IPS DF 6.9 (cell line): ENCODE data around the gene OSBPL1A.
"Not testable (repeated sequence)": the region's sequence is repeated elsewhere in the genome, so short reads cannot be mapped to it uniquely, and the experiment has no call there.

ENCODE experiments used
- DNase-seq: peaks from one replicate; pipeline ENCODE4 v3.0.0-alpha.2; 2013; ENCODE audit warnings: low read depth, low spot score
- H3K27ac ChIP-seq: one replicate; pipeline ENCODE4 v1.5.1; 2013; ENCODE audit warnings: low read length, control low read depth
- H3K27me3 ChIP-seq: 2 replicates; pipeline ENCODE4 v1.6.1; 2013; ENCODE audit warnings: mild to moderate bottlenecking, low read length; ENCODE audit not compliant: control insufficient read depth, insufficient read depth
- H3K36me3 ChIP-seq: 2 replicates; pipeline ENCODE4 v1.6.1; 2013; ENCODE audit warnings: low read length; ENCODE audit not compliant: control insufficient read depth, insufficient read depth
- H3K4me1 ChIP-seq: 2 replicates; pipeline ENCODE4 v1.6.1; 2013; ENCODE audit warnings: low read length; ENCODE audit not compliant: control insufficient read depth, insufficient read depth
- H3K4me3 ChIP-seq: 2 replicates; pipeline ENCODE4 v1.5.1; 2013; ENCODE audit warnings: mild to moderate bottlenecking, low read length
- H3K9me3 ChIP-seq: 2 replicates; pipeline ENCODE4 v1.6.1; 2013; ENCODE audit warnings: low read length, inconsistent platforms; ENCODE audit not compliant: control insufficient read depth, insufficient read depth
- WGBS: extraction: QIAGEN DNeasy Blood & Tissue Kit; methylation state at CpG from one replicate; pipeline ENCODE4 v1.1.7; 2013; ENCODE audit warnings: mixed read lengths, missing lambda C conversion rate; ENCODE audit not compliant: insufficient read length, insufficient coverage; 5-methylcytosine and 5-hydroxymethylcytosine counted together

The OSBPL1A gene

DNA sequence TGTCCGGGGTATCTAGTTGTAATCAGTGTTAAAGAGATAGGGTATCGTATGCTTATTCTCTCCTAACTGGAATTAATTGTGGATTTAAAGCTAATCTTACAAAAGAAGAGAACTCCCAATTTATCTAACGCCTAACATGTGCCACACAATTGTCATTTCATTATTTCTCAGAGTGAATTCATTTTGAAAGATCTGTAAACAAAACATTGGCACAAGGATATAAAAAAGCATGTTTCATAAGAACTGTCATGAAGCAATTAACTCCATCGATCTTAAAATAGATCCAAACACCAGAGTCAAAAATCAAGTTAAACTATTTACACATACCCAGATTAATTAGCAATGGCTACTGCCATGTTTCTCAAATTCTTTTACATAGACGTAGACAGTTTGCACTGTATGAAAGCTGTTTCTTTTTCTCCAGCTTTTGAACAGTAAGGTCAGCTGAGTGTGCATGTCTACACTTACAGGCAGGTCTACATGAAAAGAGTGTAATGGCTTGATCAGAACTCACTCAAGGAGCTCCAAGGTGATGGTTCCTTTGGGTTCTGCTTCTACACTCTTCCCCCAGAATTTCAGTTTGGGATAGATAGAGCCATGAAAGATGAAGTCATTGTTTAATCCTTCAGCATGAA lies 220.0 kb downstream of the OSBPL1A start:
- WGBS = no CpG with 5 or more reads among the region's 5 CpGs
- peaks cover 1% of the 10 kb centered on the region; the same call in 1 of the 2 replicates for H3K4me1 ChIP-seq
- no peaks in the 10 kb centered on the region for H3K9me3 ChIP-seq
- H3K36me3 ChIP-seq = no peaks in the 10 kb centered on the region
- no peak for DNase-seq
- H3K27ac ChIP-seq = no peak overlapping the region
- no peak overlapping the region for H3K4me3 ChIP-seq
- no peaks in the 10 kb centered on the region for H3K27me3 ChIP-seq

DNA sequence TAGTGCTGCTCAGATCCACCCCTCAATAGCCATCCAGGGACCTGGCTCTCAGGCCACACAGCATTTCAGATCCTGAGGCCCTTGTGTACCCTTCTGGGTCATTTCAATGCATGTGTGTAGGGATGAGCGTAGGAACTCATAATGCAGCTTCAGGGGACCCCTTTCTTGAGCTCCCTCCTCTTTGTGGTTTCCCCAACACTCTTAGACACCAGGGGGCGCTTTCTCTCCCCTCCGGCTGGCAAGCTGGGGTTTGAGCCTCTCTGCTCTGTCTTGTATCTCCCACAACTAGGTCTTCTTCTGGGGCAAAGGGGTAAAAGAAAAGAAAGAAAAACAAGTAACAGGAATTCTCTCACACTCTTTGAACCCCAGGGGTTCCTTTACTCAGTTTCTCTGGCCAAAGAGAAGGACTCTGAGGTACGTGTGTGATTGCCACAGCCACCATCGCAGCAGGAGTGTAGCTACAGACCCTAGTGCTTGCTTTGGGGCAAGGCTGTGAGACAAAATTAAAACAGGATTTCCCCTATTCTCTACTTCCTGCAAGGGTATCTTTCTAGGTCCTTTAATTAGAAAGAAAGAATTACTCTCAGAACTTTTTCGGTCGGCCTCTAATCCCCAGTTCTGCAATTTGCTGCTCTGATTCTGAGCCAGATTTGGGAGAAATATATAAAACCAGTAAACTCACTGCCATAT lies 220.8 kb downstream of the OSBPL1A start:
- H3K4me3 ChIP-seq = no peak overlapping the region
- peak; percentile 63 for DNase-seq
- H3K27me3 ChIP-seq = no peaks in the 10 kb centered on the region
- WGBS = no CpG with 5 or more reads among the region's 7 CpGs
- H3K9me3 ChIP-seq = no peaks in the 10 kb centered on the region
- peaks cover 1% of the 10 kb centered on the region; the same call in 1 of the 2 replicates for H3K4me1 ChIP-seq
- no peaks in the 10 kb centered on the region for H3K36me3 ChIP-seq
- no peak overlapping the region for H3K27ac ChIP-seq

GRCh38 chr18:24173997-24174396 lies 223.6 kb downstream of the OSBPL1A start:
- no peaks in the 10 kb centered on the region for H3K36me3 ChIP-seq
- H3K4me3 ChIP-seq = no peak overlapping the region
- H3K9me3 ChIP-seq = no peaks in the 10 kb centered on the region
- no peak for DNase-seq
- H3K27ac ChIP-seq = no peak overlapping the region
- no CpG with 5 or more reads among the region's 3 CpGs for WGBS
- no peaks in the 10 kb centered on the region for H3K4me1 ChIP-seq
- no peaks in the 10 kb centered on the region for H3K27me3 ChIP-seq

- H3K27ac ChIP-seq = no peak overlapping the region
- H3K4me1 ChIP-seq = no peaks in the 10 kb centered on the region
- no peaks in the 10 kb centered on the region for H3K27me3 ChIP-seq
- H3K36me3 ChIP-seq = no peaks in the 10 kb centered on the region
- no peak overlapping the region for H3K4me3 ChIP-seq
- no peaks in the 10 kb centered on the region for H3K9me3 ChIP-seq
- no CpG with 5 or more reads among the region's 8 CpGs for WGBS
- DNase-seq = no peak
Observed at GRCh38 chr18:24170360-24170759, 227.3 kb downstream of the OSBPL1A start.

- H3K27me3 ChIP-seq = no peaks in the 10 kb centered on the region
- H3K36me3 ChIP-seq = no peaks in the 10 kb centered on the region
- H3K9me3 ChIP-seq = no peaks in the 10 kb centered on the region
- no peaks in the 10 kb centered on the region for H3K4me1 ChIP-seq
- no CpG with 5 or more reads among the region's 7 CpGs for WGBS
- H3K4me3 ChIP-seq = no peak overlapping the region
- DNase-seq = no peak
- H3K27ac ChIP-seq = no peak overlapping the region
Observed at GRCh38 chr18:24168496-24168895, 229.1 kb downstream of the OSBPL1A start.

GRCh38 chr18:24161304-24161703 lies 236.3 kb downstream of the OSBPL1A start:
- Histone ChIP-seq H3K9me3 (no peaks in the 10 kb centered on the region), H3K27ac (no peak overlapping the region), H3K36me3 (peaks cover 8% of the 10 kb centered on the region; the same call in 1 of the 2 replicates), H3K27me3 (no peaks in the 10 kb centered on the region), H3K4me1 (no peaks in the 10 kb centered on the region), H3K4me3 (no peak overlapping the region)
- no CpG with 5 or more reads among the region's 2 CpGs for WGBS
- no peak for DNase-seq

DNA sequence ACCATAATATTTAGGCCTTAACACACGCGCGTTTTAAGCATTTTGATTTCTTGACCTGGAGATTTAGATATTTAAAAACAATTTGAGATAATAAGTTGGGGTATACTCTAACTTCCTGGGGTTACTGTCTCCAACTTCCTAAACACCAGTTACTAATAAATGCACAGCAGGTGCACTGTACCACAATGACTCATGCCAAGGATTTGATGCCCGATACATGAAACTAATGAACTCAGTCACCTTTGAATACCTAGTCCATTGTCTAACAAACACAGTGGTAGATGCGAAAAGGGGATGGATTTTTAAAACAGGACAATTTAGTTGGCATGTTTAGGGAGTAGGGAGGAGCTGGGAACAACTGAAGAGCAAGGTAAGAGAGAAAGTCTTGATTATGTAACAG lies 237.5 kb downstream of the OSBPL1A start:
- Histone ChIP-seq H3K4me1 (no peaks in the 10 kb centered on the region), H3K27me3 (no peaks in the 10 kb centered on the region), H3K4me3 (no peak overlapping the region), H3K27ac (no peak overlapping the region), H3K9me3 (no peaks in the 10 kb centered on the region), H3K36me3 (peaks cover 13% of the 10 kb centered on the region)
- DNase-seq = no peak
- no CpG with 5 or more reads among the region's 5 CpGs for WGBS

DNA sequence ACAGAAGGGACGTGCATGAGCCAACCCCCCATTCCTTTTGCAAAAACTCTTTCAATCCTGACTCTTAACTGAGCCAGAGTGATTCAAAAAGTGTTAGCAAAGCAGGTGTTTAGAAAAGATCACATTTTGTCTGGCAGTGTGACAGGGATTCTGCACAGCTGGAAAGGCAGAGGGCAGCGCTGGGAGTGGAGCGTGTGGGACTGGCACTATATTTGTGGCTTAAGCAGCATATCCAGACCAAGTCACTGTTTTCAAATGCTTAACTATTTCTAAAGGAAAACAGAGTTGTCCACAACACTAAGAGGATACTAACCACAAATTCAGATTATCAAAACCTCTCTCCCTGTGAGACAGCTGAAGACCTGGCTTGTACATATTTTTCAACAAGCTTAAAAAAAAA lies 239.8 kb downstream of the OSBPL1A start:
- H3K4me1 ChIP-seq = no peaks in the 10 kb centered on the region
- DNase-seq = no peak
- no peak overlapping the region for H3K4me3 ChIP-seq
- no CpG with 5 or more reads among the region's 3 CpGs for WGBS
- H3K27me3 ChIP-seq = no peaks in the 10 kb centered on the region
- no peaks in the 10 kb centered on the region for H3K9me3 ChIP-seq
- H3K27ac ChIP-seq = no peak overlapping the region
- H3K36me3 ChIP-seq = peaks cover 13% of the 10 kb centered on the region

DNA sequence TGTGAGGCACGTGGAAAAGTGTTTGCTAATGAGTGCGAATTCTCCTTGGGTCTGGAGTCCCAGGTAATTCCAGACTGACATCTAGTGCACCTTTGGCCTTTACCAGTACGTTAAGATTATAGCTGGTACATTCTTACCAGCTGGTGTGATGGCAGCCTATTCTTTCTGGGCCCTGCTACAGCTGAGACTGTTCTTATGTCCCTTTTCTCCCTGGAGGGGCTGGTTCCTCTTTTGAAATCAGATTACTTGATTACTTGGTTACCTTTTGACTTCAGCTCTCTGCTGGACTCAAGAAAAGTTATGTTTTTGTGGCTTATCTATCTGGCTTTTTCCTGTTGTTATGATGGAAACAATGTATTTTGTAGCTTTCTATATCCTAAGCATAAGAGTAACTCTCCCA lies 244.2 kb downstream of the OSBPL1A start:
- Histone ChIP-seq H3K27ac (no peak overlapping the region), H3K9me3 (no peaks in the 10 kb centered on the region), H3K4me1 (no peaks in the 10 kb centered on the region), H3K4me3 (no peak overlapping the region), H3K36me3 (peaks cover 8% of the 10 kb centered on the region), H3K27me3 (no peaks in the 10 kb centered on the region)
- no CpG with 5 or more reads among the region's 3 CpGs for WGBS
- DNase-seq = no peak

DNA sequence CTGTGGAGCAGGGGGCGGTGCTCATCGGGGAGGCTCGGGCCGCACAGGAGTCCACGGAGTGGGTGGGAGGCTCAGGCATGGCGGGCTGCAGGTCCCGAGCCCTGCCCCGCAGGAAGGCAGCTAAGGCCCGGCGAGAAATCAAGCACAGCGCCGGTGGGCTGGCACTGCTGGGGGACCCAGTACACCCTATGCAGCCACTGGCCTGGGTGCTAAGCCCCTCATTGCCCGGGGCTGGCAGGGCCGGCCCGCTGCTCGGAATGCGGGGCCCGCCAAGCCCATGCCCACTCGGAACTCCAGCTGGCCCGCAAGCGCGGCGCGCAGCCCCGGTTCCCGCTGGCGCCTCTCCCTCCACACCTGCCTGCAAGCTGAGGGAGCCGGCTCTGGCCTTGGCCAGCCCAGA lies 248.0 kb downstream of the OSBPL1A start:
- H3K4me3 ChIP-seq, H3K36me3 ChIP-seq, H3K27ac ChIP-seq, H3K9me3 ChIP-seq, H3K27me3 ChIP-seq, DNase-seq, H3K4me1 ChIP-seq: not testable (repeated sequence)
- no CpG with 5 or more reads among the region's 28 CpGs for WGBS

GRCh38 chr18:24142376-24142775 lies 255.2 kb downstream of the OSBPL1A start:
- no peaks in the 10 kb centered on the region for H3K27me3 ChIP-seq
- H3K27ac ChIP-seq = no peak overlapping the region
- peaks cover 2% of the 10 kb centered on the region; the same call in 1 of the 2 replicates for H3K4me1 ChIP-seq
- no peaks in the 10 kb centered on the region for H3K36me3 ChIP-seq
- no peaks in the 10 kb centered on the region for H3K9me3 ChIP-seq
- no peak overlapping the region for H3K4me3 ChIP-seq
- DNase-seq = no peak
